ENCODE results near the gene SLC6A8. TPM values are rescaled to one million over a fixed set of nuclear protein-coding genes. Genes with fewer than 3 reads are reported as not detected.

Gene SLC6A8
- total RNA-seq, 1 donor from 2014 or later = 7.9 TPM

DNA sequence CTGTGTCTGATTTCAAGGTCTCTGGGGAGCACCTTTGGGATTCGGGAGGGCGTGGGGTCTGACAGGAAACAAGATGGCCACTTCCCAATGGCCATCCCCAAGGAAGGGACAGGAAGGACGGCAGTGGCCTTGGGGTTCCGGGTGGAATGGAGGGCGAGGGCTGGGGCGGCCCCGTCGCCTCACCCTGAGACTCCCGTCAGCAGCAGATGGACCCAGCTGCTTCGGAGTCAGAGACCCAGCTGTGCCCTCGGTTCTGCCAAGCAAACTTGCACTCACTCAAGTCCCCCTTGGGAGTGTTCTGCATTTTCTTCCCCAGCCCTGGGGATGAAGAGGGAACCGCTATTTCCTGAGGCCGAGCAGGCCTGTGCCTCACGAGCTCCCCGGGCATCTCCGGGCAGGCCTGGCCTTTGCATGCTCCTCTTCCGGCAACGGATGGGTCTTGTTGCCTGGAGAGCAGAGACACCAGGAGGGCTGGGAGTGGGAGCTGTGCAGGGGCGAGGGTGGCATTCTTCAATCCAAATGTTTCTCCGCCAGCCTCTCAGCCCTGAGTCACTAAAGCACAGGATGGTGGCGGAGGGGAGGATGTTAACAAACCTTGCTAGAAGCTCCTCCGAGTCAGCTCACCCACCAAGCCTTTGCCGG lies 47.6 kb upstream of the SLC6A8 start:
- DNase-seq (ENCODE audit: low spot score) = no peak
- H3K4me3 Mint-ChIP-seq (ENCODE audit: unreplicated experiment) = no peak overlapping the region

DNA sequence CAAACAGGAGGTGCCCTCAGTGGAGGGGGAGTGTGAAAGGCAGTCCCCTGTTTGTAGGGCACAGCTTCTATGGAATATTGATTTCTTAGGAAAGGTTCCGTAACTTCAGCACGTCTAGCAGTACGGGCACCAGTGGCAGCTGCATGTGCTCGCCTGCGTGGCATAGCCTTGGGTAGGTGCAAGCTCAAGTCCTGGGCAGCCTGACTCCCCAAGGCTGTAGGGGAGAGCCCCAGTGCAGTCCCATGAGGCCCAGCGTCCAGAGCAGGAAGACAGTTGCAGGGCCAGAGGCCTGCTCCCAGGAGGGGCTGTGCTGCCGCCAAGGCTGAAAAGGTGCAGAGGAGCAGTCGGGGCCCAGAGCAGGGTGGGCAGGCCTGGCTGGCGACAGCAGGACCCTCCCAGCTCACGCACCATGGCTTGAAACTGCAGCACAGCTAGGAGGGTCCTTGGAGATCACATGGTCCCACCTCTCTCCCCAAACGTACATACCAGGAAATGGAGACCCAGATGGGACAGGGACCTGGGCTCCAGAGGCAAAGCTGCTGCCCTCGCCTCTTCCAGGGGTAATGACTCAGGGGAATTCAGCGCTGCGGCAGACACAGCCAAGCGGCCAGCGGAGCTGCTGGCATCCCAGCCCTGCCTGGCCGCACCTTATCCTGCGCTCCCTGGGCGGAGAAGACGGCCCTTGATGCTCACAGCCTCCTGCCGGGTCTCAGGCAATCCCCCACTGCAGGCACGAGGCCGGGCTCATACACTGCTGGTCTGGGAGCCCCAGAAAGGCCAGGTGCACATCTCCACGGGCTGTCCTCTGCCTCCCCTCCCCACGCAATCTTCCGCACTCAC lies 46.8 kb upstream of the SLC6A8 start:
- peaks cover 10% of the 10 kb centered on the region for H3K27me3 Mint-ChIP-seq (ENCODE audit: unreplicated experiment)
- DNase-seq (ENCODE audit: low spot score) = no peak
- H3K4me3 Mint-ChIP-seq (ENCODE audit: unreplicated experiment) = no peak overlapping the region
- H3K27ac Mint-ChIP-seq (ENCODE audit: unreplicated experiment) = no peak overlapping the region
- no peaks in the 10 kb centered on the region for H3K9me3 Mint-ChIP-seq (ENCODE audit: unreplicated experiment)
- H3K36me3 Mint-ChIP-seq (ENCODE audit: low read depth, unreplicated experiment) = no peaks in the 10 kb centered on the region
- no peaks in the 10 kb centered on the region for H3K4me1 Mint-ChIP-seq (ENCODE audit: unreplicated experiment)
- TF ChIP-seq, protein P1, sequence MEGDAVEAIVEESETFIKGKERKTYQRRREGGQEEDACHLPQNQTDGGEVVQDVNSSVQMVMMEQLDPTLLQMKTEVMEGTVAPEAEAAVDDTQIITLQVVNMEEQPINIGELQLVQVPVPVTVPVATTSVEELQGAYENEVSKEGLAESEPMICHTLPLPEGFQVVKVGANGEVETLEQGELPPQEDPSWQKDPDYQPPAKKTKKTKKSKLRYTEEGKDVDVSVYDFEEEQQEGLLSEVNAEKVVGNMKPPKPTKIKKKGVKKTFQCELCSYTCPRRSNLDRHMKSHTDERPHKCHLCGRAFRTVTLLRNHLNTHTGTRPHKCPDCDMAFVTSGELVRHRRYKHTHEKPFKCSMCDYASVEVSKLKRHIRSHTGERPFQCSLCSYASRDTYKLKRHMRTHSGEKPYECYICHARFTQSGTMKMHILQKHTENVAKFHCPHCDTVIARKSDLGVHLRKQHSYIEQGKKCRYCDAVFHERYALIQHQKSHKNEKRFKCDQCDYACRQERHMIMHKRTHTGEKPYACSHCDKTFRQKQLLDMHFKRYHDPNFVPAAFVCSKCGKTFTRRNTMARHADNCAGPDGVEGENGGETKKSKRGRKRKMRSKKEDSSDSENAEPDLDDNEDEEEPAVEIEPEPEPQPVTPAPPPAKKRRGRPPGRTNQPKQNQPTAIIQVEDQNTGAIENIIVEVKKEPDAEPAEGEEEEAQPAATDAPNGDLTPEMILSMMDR (IDR thresholded peaks at IDR 0.05; ENCODE audit: unreplicated experiment) = no peak

More for the DNA sequence above, 47.6 kb upstream of the SLC6A8 start:
- Mint-ChIP-seq H3K36me3 (ENCODE audit: low read depth, unreplicated experiment) (no peaks in the 10 kb centered on the region), H3K27me3 (ENCODE audit: unreplicated experiment) (peaks cover 7% of the 10 kb centered on the region), H3K9me3 (ENCODE audit: unreplicated experiment) (no peaks in the 10 kb centered on the region), H3K4me1 (ENCODE audit: unreplicated experiment) (no peaks in the 10 kb centered on the region), H3K27ac (ENCODE audit: unreplicated experiment) (no peak overlapping the region)
- TF ChIP-seq, protein P1 (IDR thresholded peaks at IDR 0.05; ENCODE audit: unreplicated experiment) = no peak

DNA sequence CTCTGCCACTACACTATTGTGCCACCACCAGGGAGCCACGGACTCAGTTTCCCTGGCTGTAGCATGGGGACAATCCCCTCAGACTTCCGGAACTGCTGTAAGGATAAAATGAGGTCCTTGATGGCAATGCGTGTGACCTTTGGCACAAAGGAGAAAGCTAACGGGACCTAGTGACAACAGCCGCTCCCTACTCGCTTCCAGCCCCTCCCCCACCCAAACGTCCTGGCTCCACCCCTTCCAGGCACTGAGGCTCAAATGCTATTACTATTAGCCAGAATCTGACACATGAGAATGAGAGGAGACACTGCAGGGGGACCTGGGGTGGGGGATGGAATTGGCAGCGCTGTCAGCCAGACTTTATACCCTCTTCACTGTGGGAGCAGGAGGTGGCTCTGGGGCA lies 46.1 kb upstream of the SLC6A8 start:
- H3K4me1 Mint-ChIP-seq (ENCODE audit: unreplicated experiment) = no peaks in the 10 kb centered on the region
- H3K27me3 Mint-ChIP-seq (ENCODE audit: unreplicated experiment) = peaks cover 13% of the 10 kb centered on the region
- H3K27ac Mint-ChIP-seq (ENCODE audit: unreplicated experiment) = no peak overlapping the region
- H3K9me3 Mint-ChIP-seq (ENCODE audit: unreplicated experiment) = no peaks in the 10 kb centered on the region
- TF ChIP-seq, protein P1 (IDR thresholded peaks at IDR 0.05; ENCODE audit: unreplicated experiment) = no peak
- H3K4me3 Mint-ChIP-seq (ENCODE audit: unreplicated experiment) = no peak overlapping the region
- no peak for DNase-seq (ENCODE audit: low spot score)
- no peaks in the 10 kb centered on the region for H3K36me3 Mint-ChIP-seq (ENCODE audit: low read depth, unreplicated experiment)

- Mint-ChIP-seq H3K36me3 (ENCODE audit: low read depth, unreplicated experiment) (no peaks in the 10 kb centered on the region), H3K4me3 (ENCODE audit: unreplicated experiment) (no peak overlapping the region), H3K27me3 (ENCODE audit: unreplicated experiment) (peaks cover 13% of the 10 kb centered on the region), H3K27ac (ENCODE audit: unreplicated experiment) (no peak overlapping the region), H3K9me3 (ENCODE audit: unreplicated experiment) (no peaks in the 10 kb centered on the region), H3K4me1 (ENCODE audit: unreplicated experiment) (no peaks in the 10 kb centered on the region)
- DNase-seq (ENCODE audit: low spot score) = no peak
- TF ChIP-seq, protein P1 (IDR thresholded peaks at IDR 0.05; ENCODE audit: unreplicated experiment) = no peak
Measured at GRCh38 chrX:153642051-153642654, 45.6 kb upstream of the SLC6A8 start.

Measured in endothelial cell (in vitro differentiated cells).